WERI-Rb-1 (cell line): ENCODE results near the gene STRADA.

Experiments
- DNase-seq: peaks from one replicate; pipeline ENCODE4 v3.0.0-alpha.2; 2020
- H3K27ac ChIP-seq: fragments of 250-450 bp; sonication (Bioruptor Pico); 2 replicates; pipeline ENCODE4 v1.5.1; 2020; ENCODE audit warnings: mild to moderate bottlenecking, moderate library complexity
- H3K27me3 ChIP-seq: fragments of 250-450 bp; sonication (Bioruptor Pico); 2 replicates; pipeline ENCODE4 v1.5.1; 2021; ENCODE audit warnings: mild to moderate bottlenecking, low read depth, moderate library complexity; ENCODE audit not compliant: insufficient read depth, severe bottlenecking
- H3K36me3 ChIP-seq: fragments of 250-450 bp; sonication (Bioruptor Pico); 2 replicates; pipeline ENCODE4 v1.5.1; 2020; ENCODE audit warnings: mild to moderate bottlenecking, moderate library complexity
- H3K4me3 ChIP-seq: 2 replicates; pipeline ENCODE4 v1.5.1; 2011; ENCODE audit warnings: low read depth, mild to moderate bottlenecking, control low read depth, low read length
- H3K9me3 ChIP-seq: fragments of 250-450 bp; sonication (Bioruptor Pico); 2 replicates; pipeline ENCODE4 v1.5.1; 2021; ENCODE audit warnings: mild to moderate bottlenecking, moderate library complexity; ENCODE audit not compliant: severe bottlenecking
- TF ChIP-seq, protein P1 (sequence below): IDR thresholded peaks from 2 replicates; pipeline ENCODE4 v1.5.1; 2011; ENCODE audit warnings: low read depth, mild to moderate bottlenecking, control low read depth, inconsistent platforms, low read length

Gene STRADA

DNA sequence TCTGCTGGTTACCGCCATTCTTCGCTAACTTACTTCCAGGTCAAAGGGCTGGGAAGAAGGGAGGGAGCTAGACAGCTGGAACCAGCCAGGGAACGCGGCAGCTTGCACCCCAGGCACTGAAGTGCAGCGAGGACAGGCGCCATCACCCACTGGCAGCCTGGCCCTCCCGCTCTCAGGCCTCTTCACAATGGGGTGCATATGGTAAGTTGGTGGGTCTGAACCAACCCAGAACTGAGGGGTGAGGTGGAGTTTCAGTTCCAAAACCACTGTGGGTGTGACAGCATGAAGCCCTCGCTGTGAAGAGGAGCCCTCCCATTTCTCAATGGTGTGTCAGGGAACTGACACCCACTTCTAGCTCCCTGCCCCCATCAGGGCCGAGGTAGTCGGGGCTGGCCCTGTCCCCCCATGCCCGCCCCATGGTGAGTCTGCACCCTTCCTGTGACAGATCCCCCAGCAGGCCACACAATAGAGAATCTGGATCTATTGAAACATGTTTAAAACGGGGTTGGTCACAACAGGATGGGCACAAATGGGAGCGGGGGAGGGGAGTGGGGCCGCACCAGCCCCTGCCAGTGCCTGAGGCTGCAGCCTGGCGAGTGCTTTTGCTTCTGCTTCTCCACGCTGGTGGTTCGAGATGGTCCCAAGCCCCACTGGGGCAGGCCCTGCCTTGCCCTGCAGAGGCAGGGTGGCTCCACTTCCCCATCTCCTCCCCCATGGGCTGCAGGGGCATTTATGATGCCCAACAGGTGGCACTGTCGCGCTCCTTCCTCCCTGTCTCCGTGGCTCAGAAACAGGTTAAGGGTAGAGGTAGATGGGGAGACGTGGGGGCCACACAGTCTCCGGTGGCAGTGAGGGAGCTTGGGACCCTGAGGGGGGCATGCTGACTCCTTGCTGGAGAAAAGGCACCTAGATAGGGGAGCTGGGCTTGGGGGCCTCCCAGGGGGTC, 44.0 kb downstream of the STRADA start:
- H3K27ac ChIP-seq = no peak overlapping the region; the same call in 1 of the 2 replicates
- H3K36me3 ChIP-seq = peaks cover 43% of the 10 kb centered on the region
- H3K27me3 ChIP-seq = no peaks in the 10 kb centered on the region
- no peak overlapping the region for H3K4me3 ChIP-seq
- DNase-seq = peak; percentile 79
- TF ChIP-seq, protein P1, sequence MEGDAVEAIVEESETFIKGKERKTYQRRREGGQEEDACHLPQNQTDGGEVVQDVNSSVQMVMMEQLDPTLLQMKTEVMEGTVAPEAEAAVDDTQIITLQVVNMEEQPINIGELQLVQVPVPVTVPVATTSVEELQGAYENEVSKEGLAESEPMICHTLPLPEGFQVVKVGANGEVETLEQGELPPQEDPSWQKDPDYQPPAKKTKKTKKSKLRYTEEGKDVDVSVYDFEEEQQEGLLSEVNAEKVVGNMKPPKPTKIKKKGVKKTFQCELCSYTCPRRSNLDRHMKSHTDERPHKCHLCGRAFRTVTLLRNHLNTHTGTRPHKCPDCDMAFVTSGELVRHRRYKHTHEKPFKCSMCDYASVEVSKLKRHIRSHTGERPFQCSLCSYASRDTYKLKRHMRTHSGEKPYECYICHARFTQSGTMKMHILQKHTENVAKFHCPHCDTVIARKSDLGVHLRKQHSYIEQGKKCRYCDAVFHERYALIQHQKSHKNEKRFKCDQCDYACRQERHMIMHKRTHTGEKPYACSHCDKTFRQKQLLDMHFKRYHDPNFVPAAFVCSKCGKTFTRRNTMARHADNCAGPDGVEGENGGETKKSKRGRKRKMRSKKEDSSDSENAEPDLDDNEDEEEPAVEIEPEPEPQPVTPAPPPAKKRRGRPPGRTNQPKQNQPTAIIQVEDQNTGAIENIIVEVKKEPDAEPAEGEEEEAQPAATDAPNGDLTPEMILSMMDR = peak; percentile 81
- no peaks in the 10 kb centered on the region for H3K9me3 ChIP-seq

DNA sequence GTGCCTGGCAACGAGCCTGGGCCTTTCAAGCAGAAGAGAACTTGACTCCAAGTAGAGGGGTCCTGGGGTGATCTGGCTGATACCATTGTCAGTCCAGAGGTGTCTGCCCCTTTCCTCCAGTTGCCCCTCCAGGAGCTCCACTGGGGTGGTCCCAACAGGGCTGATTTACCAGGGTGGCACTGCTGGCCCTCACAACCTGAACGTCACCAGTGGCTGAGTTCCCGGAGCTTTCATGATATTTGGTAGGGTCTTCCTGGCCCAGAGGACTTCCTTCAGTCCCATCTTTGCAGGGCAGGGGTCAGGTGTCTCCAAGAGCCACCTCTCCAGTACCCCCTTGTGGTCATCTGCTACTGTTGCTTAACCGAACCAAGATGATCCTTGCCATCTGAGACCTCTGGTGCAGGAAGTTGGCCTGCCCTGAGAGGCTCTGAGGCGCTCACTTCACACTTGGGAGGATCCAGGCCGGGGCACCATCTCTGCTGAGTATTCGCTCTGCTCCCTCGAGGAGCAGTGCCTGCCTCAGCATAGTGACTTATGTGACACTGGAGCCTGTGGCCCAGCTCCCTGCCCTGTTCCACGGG, 45.1 kb downstream of the STRADA start:
- Histone ChIP-seq H3K9me3 (no peaks in the 10 kb centered on the region), H3K4me3 (no peak overlapping the region), H3K27ac (peak overlapping the region; percentile 11; the same call in 1 of the 2 replicates), H3K36me3 (peaks cover 46% of the 10 kb centered on the region), H3K27me3 (no peaks in the 10 kb centered on the region)
- TF ChIP-seq, protein P1 = peak; percentile 89
- peak; percentile 79 for DNase-seq

DNA sequence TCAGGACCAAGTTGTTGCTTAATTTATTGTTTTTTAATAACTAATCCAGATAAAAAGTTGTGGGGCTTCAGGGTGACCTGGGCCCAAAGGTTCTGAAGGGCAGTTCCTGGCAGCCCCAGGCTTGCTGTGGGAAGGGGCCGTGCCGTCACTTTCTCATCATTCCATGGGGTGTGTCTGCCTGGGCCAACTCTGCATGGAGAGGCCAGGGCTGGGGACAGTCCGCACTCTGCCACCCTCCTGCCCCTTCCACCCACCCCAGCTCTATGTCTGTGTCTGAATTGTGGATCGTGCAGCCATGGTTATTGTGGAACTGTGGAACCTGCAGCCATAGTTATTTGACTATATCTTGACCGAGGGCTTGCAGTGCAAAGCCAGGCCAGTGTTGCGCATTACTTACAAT, 45.7 kb downstream of the STRADA start:
- no peak for DNase-seq
- Histone ChIP-seq H3K9me3 (no peaks in the 10 kb centered on the region), H3K27ac (no peak overlapping the region), H3K36me3 (peaks cover 51% of the 10 kb centered on the region), H3K4me3 (no peak overlapping the region), H3K27me3 (no peaks in the 10 kb centered on the region)
- TF ChIP-seq, protein P1 = no peak

DNA sequence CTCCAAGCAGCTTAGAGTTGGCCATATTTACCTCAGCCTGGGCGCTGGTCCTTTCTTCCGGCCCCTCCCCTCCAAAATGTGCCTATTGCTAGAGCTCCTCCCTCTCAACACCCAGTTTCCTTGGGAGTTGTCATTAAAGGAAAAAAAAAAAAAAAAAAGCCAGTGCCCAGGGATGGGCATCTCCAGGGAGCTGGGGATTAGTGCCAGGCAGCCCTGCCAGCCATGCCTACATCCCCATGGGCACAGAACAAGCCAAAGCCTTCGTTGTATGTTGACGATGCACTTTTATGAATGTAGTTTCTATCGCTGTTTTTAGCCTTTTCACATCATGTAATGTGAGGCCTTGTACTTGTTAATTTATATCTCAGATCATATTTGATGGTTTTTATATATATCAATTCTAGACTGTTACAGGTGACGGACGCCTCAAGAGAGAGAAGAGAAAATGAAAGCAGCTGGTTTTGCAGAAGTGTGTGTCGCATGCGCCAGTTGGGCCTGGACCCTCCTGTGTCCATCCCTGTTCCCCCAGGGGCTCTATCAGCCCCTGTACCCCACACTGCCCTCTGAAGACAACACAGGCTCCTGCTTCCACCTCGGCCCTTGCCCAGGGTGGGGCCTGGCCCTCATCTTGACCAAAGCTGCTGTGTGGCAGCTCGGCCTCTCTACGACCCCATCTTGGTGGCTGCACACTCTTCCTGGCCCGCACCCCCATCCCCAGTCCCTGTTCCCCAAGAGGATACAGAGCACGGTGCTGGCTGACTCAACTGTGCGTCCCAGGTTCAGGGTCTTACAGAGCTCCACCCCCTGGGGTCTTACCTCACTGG, 46.4 kb downstream of the STRADA start:
- peaks cover 58% of the 10 kb centered on the region for H3K36me3 ChIP-seq
- TF ChIP-seq, protein P1 = no peak
- H3K27me3 ChIP-seq = no peaks in the 10 kb centered on the region
- DNase-seq = no peak
- no peak overlapping the region for H3K4me3 ChIP-seq
- peak overlapping the region; percentile 20; the same call in 1 of the 2 replicates for H3K27ac ChIP-seq
- no peaks in the 10 kb centered on the region for H3K9me3 ChIP-seq

DNA sequence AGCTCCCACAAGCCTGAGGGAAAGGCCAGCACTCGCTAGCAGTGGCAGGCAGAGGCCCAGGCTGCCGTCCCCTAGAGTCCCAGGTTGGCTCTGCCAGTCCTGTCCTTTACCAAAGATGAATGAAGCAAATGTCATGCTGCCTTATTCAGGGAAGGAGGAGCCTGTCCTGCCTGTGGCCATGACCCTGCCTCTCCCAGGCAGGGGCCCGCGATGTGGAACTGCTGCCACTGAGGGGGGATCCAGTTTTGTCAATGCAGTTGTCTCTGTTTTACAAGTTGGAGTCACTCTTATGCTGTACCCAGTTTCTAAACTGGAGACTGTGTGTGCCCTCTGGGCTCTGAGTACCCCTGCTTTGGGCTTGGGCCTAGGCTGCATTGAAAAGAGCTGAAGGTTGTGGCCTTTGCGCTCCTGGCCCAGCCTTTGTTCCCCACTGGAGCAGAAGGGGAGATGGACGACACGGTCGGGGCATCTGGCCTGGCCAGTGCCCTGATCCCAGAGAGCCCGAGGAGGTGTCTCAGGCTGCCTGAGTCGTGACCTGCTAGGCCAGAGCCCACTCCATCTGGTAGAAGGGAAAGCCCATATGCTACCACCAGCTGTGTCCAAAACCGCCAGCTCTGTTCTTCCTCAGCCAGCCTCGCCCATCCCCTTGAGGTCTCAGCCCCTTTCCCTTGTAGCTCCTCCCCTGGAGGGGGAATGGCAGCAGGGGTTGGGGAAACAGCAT, 47.2 kb downstream of the STRADA start:
- H3K27me3 ChIP-seq = no peaks in the 10 kb centered on the region
- peak overlapping the region; percentile 64 for H3K27ac ChIP-seq
- H3K36me3 ChIP-seq = peaks cover 66% of the 10 kb centered on the region
- TF ChIP-seq, protein P1 = no peak
- H3K4me3 ChIP-seq = no peak overlapping the region
- no peaks in the 10 kb centered on the region for H3K9me3 ChIP-seq
- DNase-seq = peak; percentile 96
